ENCODE measurements around the gene TUBGCP3.

TUBGCP3 gene

DNA sequence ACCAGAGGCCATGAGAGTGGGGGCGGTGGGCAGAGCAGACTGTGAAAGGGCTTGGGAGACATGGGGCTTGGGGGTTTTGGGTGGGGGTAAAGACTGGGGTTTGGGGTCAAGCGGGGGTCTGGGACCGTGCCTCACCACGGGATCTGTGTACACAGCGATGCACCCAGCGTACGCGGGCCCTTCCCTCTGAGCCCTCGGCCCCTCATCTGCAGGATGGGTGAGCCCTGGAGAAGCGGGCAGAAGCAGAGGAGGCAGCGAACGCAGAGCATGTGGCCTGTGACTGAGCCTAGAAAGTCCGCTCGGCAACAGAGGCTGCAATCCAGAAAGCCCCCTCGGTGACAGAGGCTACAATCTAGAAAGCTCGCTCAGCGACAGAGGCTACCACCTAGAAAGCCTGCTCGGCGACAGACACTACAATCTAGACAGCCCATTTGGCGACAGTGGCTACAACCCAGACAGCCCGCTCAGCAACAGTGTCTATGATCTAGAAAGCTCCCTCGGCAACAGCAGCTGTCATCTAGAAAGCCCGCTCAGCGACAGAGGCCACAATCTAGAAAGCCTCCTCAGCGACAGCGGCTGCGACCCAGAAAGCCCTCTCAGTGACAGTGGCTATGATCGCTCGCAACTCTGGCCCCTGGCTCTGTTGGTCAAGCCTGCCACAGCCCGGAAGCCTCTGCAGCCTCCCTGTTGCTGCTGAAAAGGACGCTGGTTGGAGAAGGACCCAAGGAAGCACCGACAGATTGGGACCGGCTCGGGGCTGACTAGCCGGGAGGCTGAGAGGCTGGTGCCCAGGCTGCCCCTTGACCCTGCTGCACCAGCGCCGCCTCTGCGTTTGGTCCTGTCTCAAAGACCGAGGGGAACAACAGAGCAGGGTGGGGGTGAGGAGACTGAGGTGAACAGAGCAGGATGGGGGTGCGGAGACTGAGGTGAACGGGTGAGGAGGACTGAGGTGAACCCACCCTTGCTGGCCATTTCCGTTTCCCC, 143.2 kb downstream of the TUBGCP3 start:
- in situ Hi-C loops (cut with HindIII; ENCODE audit: low sequenced_read_pairs) = loop anchor here (10.0 kb wide), 1 partner anchor 960 kb away; no protein-coding TSS in a partner anchor

DNA sequence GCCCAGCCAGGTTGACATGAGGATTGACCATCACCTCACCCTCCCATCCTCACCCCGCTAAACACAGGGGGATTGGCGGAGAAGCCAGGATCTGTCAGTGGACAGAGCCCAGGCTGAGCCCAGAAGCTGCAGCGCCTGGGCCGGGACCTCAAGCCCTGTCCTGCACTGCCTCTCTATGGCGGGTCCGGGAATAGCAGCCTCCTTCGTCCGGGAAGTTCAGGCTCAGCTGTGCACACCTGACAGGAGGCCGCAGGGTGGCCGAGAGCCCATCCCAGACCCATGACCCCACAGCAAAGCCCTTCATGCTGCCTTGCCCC, 144.0 kb downstream of the TUBGCP3 start:
- in situ Hi-C loops (cut with HindIII; ENCODE audit: low sequenced_read_pairs) = loop anchor here (10.0 kb wide), 1 partner anchor 959 kb away; no protein-coding TSS in a partner anchor

- in situ Hi-C loops (cut with HindIII; ENCODE audit: low sequenced_read_pairs) = loop anchor here (10.0 kb wide), 1 partner anchor 959 kb away; no protein-coding TSS in a partner anchor
These were observed 144.6 kb downstream of the TUBGCP3 start for GRCh38 chr13:112443191-112443994.

DNA sequence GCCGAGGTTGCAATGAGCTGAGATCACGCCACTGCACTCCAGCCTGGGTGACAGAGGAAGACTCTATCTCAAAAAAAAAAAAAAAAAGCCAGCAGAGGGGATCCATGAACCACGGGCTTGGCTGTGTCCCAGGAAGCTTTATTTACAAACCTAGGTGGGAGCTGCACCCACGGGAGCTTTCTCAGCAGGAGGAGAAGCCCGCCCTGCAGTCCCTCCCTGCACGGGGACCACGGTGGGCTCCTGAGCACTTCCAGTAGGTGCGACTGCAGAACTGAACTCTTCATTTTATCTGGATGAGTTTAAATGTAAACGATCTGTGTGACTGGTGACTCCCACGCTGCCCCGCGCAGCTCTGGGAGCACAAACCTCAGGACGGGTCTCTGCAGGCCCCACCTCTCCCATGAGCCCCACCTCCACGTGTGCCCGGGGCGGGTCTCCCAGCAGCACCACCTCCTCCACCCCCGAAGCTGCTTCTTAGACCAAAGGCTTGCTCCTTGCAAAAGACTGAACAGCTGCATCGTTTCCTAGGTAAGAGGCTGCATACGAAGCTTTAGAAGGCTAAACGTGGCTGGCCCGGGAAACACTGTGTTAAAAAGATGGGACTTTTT, 145.4 kb downstream of the TUBGCP3 start:
- in situ Hi-C loops (cut with HindIII; ENCODE audit: low sequenced_read_pairs) = loop anchor here (10.0 kb wide), 1 partner anchor 958 kb away; no protein-coding TSS in a partner anchor

GRCh38 chr13:112441779-112442310, 146.1 kb downstream of the TUBGCP3 start:
- in situ Hi-C loops (cut with HindIII; ENCODE audit: low sequenced_read_pairs) = loop anchor here (10.0 kb wide), 1 partner anchor 957 kb away; no protein-coding TSS in a partner anchor

GRCh38 chr13:112441226-112441625, 146.7 kb downstream of the TUBGCP3 start:
- in situ Hi-C loops (cut with HindIII; ENCODE audit: low sequenced_read_pairs) = loop anchor here (10.0 kb wide), 1 partner anchor 956 kb away; no protein-coding TSS in a partner anchor

DNA sequence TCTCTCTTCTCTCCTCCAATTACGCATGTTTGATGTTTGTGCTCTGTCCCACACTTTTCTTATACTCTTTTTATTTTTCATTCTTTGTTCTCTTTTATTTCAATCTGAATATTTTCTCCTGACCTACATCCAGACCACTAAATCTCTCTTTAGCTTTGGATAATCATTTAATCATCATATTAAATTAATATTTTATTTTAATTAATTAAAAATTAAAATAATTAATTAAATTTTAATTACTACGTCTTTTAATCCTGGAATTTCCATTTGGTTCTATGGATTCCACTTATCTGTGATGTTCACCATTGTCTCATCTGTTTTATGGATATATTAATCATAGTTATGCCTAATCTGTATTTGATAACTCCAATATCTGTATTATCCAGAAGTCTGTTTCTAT, 149.4 kb downstream of the TUBGCP3 start:
- in situ Hi-C loops (cut with HindIII; ENCODE audit: low sequenced_read_pairs) = no loop called here

DNA sequence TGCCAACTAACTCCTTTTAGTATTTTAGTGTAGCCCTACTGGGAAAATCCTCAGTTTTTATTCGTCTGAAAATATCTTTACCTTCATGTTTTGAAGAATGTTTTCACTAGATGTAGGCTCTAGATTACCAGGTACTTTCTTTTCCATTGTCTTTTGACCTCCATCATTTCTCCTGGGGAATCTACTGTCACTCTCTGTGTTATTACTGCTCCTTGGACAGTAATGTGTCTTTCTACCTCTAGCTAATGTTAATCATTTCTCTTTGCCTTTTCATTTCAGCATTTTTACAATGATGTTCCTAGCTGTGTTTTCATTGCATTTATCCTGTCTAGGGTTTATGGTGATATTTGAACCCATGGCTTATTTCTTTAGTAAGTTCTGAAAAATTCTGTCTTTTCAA, 149.9 kb downstream of the TUBGCP3 start:
- in situ Hi-C loops (cut with HindIII; ENCODE audit: low sequenced_read_pairs) = no loop called here

GRCh38 chr13:112435973-112436372, 152.0 kb downstream of the TUBGCP3 start:
- in situ Hi-C loops (cut with HindIII; ENCODE audit: low sequenced_read_pairs) = no loop called here
